GM23248 (cell line): ENCODE data around the gene DOK3. TPM values are rescaled to one million over a fixed set of nuclear protein-coding genes. Genes with fewer than 3 reads are reported as not detected.

ENCODE experiments used
- DNase-seq: peaks from one replicate; pipeline ENCODE4 v3.0.0-alpha.2; 2015
- H2AFZ ChIP-seq: fragments of 200-600 bp; sonication (generic); 2 replicates; pipeline ENCODE4 v1.6.1; 2016; ENCODE audit warnings: antibody characterized with exemption
- H3F3A ChIP-seq: fragments of 200-600 bp; sonication (generic); 2 replicates; pipeline ENCODE4 v1.6.1; 2016; ENCODE audit warnings: mild to moderate bottlenecking, antibody characterized with exemption, mixed run types; ENCODE audit not compliant: insufficient read depth
- H3K27ac ChIP-seq: fragments of 200-600 bp; sonication (generic); 2 replicates; pipeline ENCODE4 v1.5.1; 2016; ENCODE audit warnings: mild to moderate bottlenecking
- H3K27me3 ChIP-seq: fragments of 200-600 bp; sonication (generic); replicated peaks from 2 replicates; pipeline ENCODE4 v1.6.1; 2016; ENCODE audit warnings: mild to moderate bottlenecking; ENCODE audit not compliant: insufficient read depth
- H3K36me3 ChIP-seq: fragments of 200-600 bp; sonication (generic); 2 replicates; pipeline ENCODE4 v1.6.1; 2016; ENCODE audit warnings: low read depth, mild to moderate bottlenecking
- H3K4me1 ChIP-seq: fragments of 200-600 bp; sonication (generic); 2 replicates; pipeline ENCODE4 v1.6.1; 2016; ENCODE audit warnings: mild to moderate bottlenecking; ENCODE audit not compliant: insufficient read depth
- H3K4me2 ChIP-seq: fragments of 200-600 bp; sonication (generic); one replicate; pipeline ENCODE4 v1.6.1; 2016; ENCODE audit warnings: mild to moderate bottlenecking; ENCODE audit not compliant: unreplicated experiment
- H3K4me3 ChIP-seq: fragments of 200-600 bp; sonication (generic); 2 replicates; pipeline ENCODE4 v1.5.1; 2016; ENCODE audit warnings: mild to moderate bottlenecking
- H3K79me2 ChIP-seq: fragments of 200-600 bp; sonication (generic); 2 replicates; pipeline ENCODE4 v1.6.1; 2016; ENCODE audit warnings: mild to moderate bottlenecking; ENCODE audit not compliant: insufficient read depth
- H3K9ac ChIP-seq: fragments of 200-600 bp; sonication (generic); 2 replicates; pipeline ENCODE4 v1.6.1; 2016; ENCODE audit warnings: mild to moderate bottlenecking
- H3K9me2 ChIP-seq: fragments of 200-600 bp; sonication (generic); 2 replicates; pipeline ENCODE4 v1.6.1; 2016; ENCODE audit warnings: mixed run types, mild to moderate bottlenecking, moderate library complexity; ENCODE audit not compliant: insufficient read depth
- H3K9me3 ChIP-seq: fragments of 200-600 bp; sonication (generic); one replicate; pipeline ENCODE4 v1.6.1; 2017; ENCODE audit warnings: low read depth
- H4K20me1 ChIP-seq: fragments of 200-600 bp; sonication (generic); 2 replicates; pipeline ENCODE4 v1.6.0; 2016; ENCODE audit not compliant: insufficient read depth
- EZH2 ChIP-seq: fragments of 200-600 bp; sonication (generic); IDR thresholded peaks from 2 replicates; pipeline ENCODE4 v1.6.1; 2018; ENCODE audit warnings: antibody characterized with exemption, mild to moderate bottlenecking; ENCODE audit not compliant: insufficient read depth, poor library complexity, severe bottlenecking
- EZH2phosphoT487 ChIP-seq: fragments of 200-600 bp; sonication (generic); IDR thresholded peaks from 2 replicates; pipeline ENCODE4 v1.6.1; 2018; ENCODE audit warnings: antibody characterized with exemption, moderate library complexity, mild to moderate bottlenecking, low read depth; ENCODE audit not compliant: insufficient read depth
- WGBS, 2 experiments: methylation state at CpG; one replicate each; pipeline ENCODE4 v1.1.6; 2015 to 2017; ENCODE audit warnings: low lambda C conversion rate in 2 of 2, low coverage in 1 of 2; ENCODE audit errors: missing lambda C conversion rate in 2 of 2; 5-methylcytosine and 5-hydroxymethylcytosine counted together
- in situ Hi-C: fragments of 300-500 bp; cut with MboI; formaldehyde crosslinking; loops from 2 replicates; pipeline ENCODE4 v1.15.0; 2020
- polyA plus RNA-seq: library from polyadenylated mRNA; unstranded; fragments of >200 nt; fragmentation: Nextera tagmentation; extraction: Ambion mirVana; gene quantifications from 2 replicates; pipeline ENCODE4 v1.2.1, GENCODE V29; 2016
- total RNA-seq: library from RNA; depleted of rRNA; stranded (reverse); fragments of >200 nt; shearing (Covaris generic); gene quantifications from 2 replicates; pipeline ENCODE4 v1.2.3, GENCODE V29; 2014

Gene DOK3
- total and polyA plus RNA-seq, 2 experiments from 2014 or later: 0.76 to 0.97 TPM

- no peaks in the 10 kb centered on the region for H4K20me1 ChIP-seq
- no peak overlapping the region for H2AFZ ChIP-seq
- H3F3A ChIP-seq: peaks cover 20% of the 10 kb centered on the region
- H3K79me2 ChIP-seq: peaks cover 8% of the 10 kb centered on the region
- DNase-seq: no peak
- H3K4me3 ChIP-seq: no peak overlapping the region
- H3K27me3 ChIP-seq: no peaks in the 10 kb centered on the region
- no peaks in the 10 kb centered on the region for H3K36me3 ChIP-seq
- H3K4me1 ChIP-seq: peaks cover 6% of the 10 kb centered on the region
- no peak overlapping the region for H3K9ac ChIP-seq
- no peaks in the 10 kb centered on the region for H3K9me3 ChIP-seq
- no peak for TF ChIP-seq EZH2
- TF ChIP-seq EZH2phosphoT487: no peak
- H3K9me2 ChIP-seq: no peaks in the 10 kb centered on the region
- H3K4me2 ChIP-seq: no peak overlapping the region
- 84 to 87% methylated on average over 5 to 6 of the region's 6 CpGs for WGBS, 2 experiments
- no peak overlapping the region for H3K27ac ChIP-seq
- in situ Hi-C loops: no loop called here
Measured at GRCh38 chr5:177499842-177500241, 9.8 kb downstream of the DOK3 start.

- Histone ChIP-seq H3K36me3 (0 out of 2 replicates have a peak, but pooled peaks cover 6% of the 10 kb centered on the region), H3K9me2 (no peaks in the 10 kb centered on the region), H3K79me2 (peaks cover 20% of the 10 kb centered on the region), H2AFZ (peak overlapping the region; percentile 54), H3K4me1 (peaks cover 20% of the 10 kb centered on the region), H3K9ac (peak overlapping the region; percentile 87), H3K27me3 (no peaks in the 10 kb centered on the region), H3F3A (peaks cover 26% of the 10 kb centered on the region), H4K20me1 (no peaks in the 10 kb centered on the region), H3K4me2 (peak overlapping the region; percentile 67), H3K27ac (peak overlapping the region; percentile 79), H3K4me3 (peak overlapping the region; percentile 86), H3K9me3 (no peaks in the 10 kb centered on the region)
- in situ Hi-C loops: no loop called here
- no peak for TF ChIP-seq EZH2
- no peak for TF ChIP-seq EZH2phosphoT487
- WGBS, 2 experiments: 35 to 37% methylated on average over 46 to 47 of the region's 48 CpGs
- peak; percentile 60 for DNase-seq
Measured at GRCh38 chr5:177498013-177498787, 11.4 kb downstream of the DOK3 start.

DNA sequence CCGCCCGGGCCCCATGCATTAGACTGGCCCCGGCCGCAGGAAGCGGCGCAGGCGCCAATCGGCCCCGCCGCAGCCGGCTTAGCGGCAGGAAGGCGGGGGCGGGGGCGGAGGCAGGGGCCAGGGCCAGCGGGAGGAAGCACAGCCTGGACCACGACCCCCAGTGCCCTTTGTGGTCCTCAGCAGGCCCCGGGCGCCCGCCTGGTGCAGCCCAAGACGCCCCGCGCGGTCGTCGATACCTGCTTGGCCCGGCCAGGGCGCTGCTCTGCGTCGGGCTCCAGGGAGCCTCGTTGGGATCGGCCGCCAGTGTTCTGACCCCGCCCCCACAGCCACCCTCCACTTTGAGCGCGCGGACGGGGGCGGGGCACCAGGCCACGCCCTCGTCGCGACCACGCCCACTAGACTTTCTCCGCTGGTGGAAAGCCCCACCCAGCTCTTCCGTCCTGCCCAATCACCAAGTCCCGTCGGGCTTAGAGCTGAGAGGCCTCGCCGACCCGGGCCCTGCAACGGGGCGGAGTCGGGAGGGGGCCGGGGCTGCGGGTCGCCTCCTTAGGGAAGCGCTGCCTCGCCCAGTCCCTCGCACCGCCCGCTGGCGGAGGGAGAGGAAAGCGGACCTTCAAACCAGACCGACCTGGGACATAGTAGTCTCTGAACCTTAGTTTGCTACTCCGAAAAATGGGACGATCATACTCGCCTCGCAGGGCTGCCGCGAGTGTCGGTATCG lies 12.2 kb downstream of the DOK3 start, which contains the start of gene PDLIM7:
PDLIM7 (minus strand) TSS at position 313 of the 721 bp plus-strand sequence. CDS start 1,092 bp downstream, outside the sequence.
- peaks cover 26% of the 10 kb centered on the region for H3F3A ChIP-seq
- no peaks in the 10 kb centered on the region for H3K9me3 ChIP-seq
- peak within 1 kb of the TSS; percentile 86 for H3K4me3 ChIP-seq
- in situ Hi-C loops: no loop called here
- 1 to 2% methylated on average over 39 to 67 of the region's 73 CpGs for WGBS, 2 experiments
- peak within 1 kb of the TSS; percentile 83 for H3K27ac ChIP-seq
- H4K20me1 ChIP-seq: no peaks in the 10 kb centered on the region
- no peaks in the 10 kb centered on the region for H3K27me3 ChIP-seq
- peak within 1 kb of the TSS; percentile 54 for H2AFZ ChIP-seq
- H3K4me1 ChIP-seq: peaks cover 23% of the 10 kb centered on the region
- no peak for TF ChIP-seq EZH2phosphoT487
- peaks cover 27% of the 10 kb centered on the region for H3K79me2 ChIP-seq
- peak; percentile 97 for DNase-seq
- peak within 1 kb of the TSS; percentile 87 for H3K9ac ChIP-seq
- 0 out of 2 replicates have a peak, but pooled peaks cover 8% of the 10 kb centered on the region for H3K36me3 ChIP-seq
- peak within 1 kb of the TSS; percentile 96 for H3K4me2 ChIP-seq
- no peaks in the 10 kb centered on the region for H3K9me2 ChIP-seq

GRCh38 chr5:177496727-177497291 lies 12.8 kb downstream of the DOK3 start:
- peaks cover 26% of the 10 kb centered on the region for H3F3A ChIP-seq
- in situ Hi-C loops: no loop called here
- H3K36me3 ChIP-seq: 0 out of 2 replicates have a peak, but pooled peaks cover 8% of the 10 kb centered on the region
- no peaks in the 10 kb centered on the region for H3K9me2 ChIP-seq
- 1% methylated on average over 12 to 25 of the region's 29 CpGs for WGBS, 2 experiments
- peak overlapping the region; percentile 86 for H3K4me3 ChIP-seq
- peak; percentile 96 for DNase-seq
- no peak overlapping the region for H2AFZ ChIP-seq
- H3K79me2 ChIP-seq: peaks cover 33% of the 10 kb centered on the region
- H3K9me3 ChIP-seq: no peaks in the 10 kb centered on the region
- peak overlapping the region; percentile 96 for H3K4me2 ChIP-seq
- H4K20me1 ChIP-seq: no peaks in the 10 kb centered on the region
- peaks cover 23% of the 10 kb centered on the region for H3K4me1 ChIP-seq
- H3K27ac ChIP-seq: peak overlapping the region; percentile 83
- TF ChIP-seq EZH2: no peak
- no peak for TF ChIP-seq EZH2phosphoT487
- peak overlapping the region; percentile 87 for H3K9ac ChIP-seq
- H3K27me3 ChIP-seq: no peaks in the 10 kb centered on the region
